H9 (cell line): ENCODE results near the gene ME3. TPM values are rescaled to one million over a fixed set of nuclear protein-coding genes. Genes with fewer than 3 reads are reported as not detected.

Experiments used
- DNase-seq: peaks from one replicate; pipeline ENCODE4 v3.0.0-alpha.2; 2017
- H2AFZ ChIP-seq: one replicate; pipeline ENCODE4 v1.6.1; 2013; ENCODE audit warnings: mild to moderate bottlenecking, low read length, control low read depth, moderate library complexity
- H2AK5ac ChIP-seq: 2 replicates; pipeline ENCODE4 v1.6.1; 2013; ENCODE audit warnings: low read length, control low read depth, mixed read lengths; ENCODE audit not compliant: insufficient read length
- H2BK120ac ChIP-seq: one replicate; pipeline ENCODE4 v1.6.1; 2013; ENCODE audit warnings: low read depth, mild to moderate bottlenecking, low read length, control low read depth, inconsistent platforms; ENCODE audit not compliant: poor library complexity, severe bottlenecking
- H2BK12ac ChIP-seq: 2 replicates; pipeline ENCODE4 v1.6.1; 2013; ENCODE audit warnings: low read length, control low read depth, mixed read lengths, low read depth; ENCODE audit not compliant: insufficient read length
- H2BK15ac ChIP-seq: 2 replicates; pipeline ENCODE4 v1.6.1; 2013; ENCODE audit warnings: low read depth, low read length, control low read depth
- H2BK20ac ChIP-seq: one replicate; pipeline ENCODE4 v1.6.1; 2013; ENCODE audit warnings: low read depth, mild to moderate bottlenecking, low read length, control low read depth, inconsistent platforms; ENCODE audit not compliant: poor library complexity, severe bottlenecking
- H2BK5ac ChIP-seq: 2 replicates; pipeline ENCODE4 v1.6.1; 2013; ENCODE audit warnings: low read length, control low read depth, mixed read lengths; ENCODE audit not compliant: insufficient read length
- H3K14ac ChIP-seq: 2 replicates; pipeline ENCODE4 v1.6.1; 2013; ENCODE audit warnings: low read length, control low read depth; ENCODE audit not compliant: insufficient read depth
- H3K18ac ChIP-seq: 2 replicates; pipeline ENCODE4 v1.6.1; 2013; ENCODE audit warnings: low read depth, mild to moderate bottlenecking, mixed read lengths, low read length, control low read depth; ENCODE audit not compliant: insufficient read length
- H3K23ac ChIP-seq: 2 replicates; pipeline ENCODE4 v1.6.1; 2013; ENCODE audit warnings: low read length, control low read depth, mixed read lengths, low read depth; ENCODE audit not compliant: insufficient read length
- H3K23me2 ChIP-seq: 2 replicates; pipeline ENCODE4 v1.6.1; 2013; ENCODE audit warnings: low read depth, mild to moderate bottlenecking, mixed read lengths, low read length, control low read depth; ENCODE audit not compliant: insufficient read length, poor library complexity, severe bottlenecking
- H3K27ac ChIP-seq: 2 replicates; pipeline ENCODE4 v1.5.1; 2013; ENCODE audit warnings: low read length, control low read depth, mixed read lengths, low read depth; ENCODE audit not compliant: insufficient read length
- H3K27me3 ChIP-seq: 2 replicates; pipeline ENCODE4 v1.6.1; 2013; ENCODE audit warnings: low read length, control low read depth, inconsistent platforms; ENCODE audit not compliant: insufficient read depth
- H3K4ac ChIP-seq: 2 replicates; pipeline ENCODE4 v1.6.1; 2013; ENCODE audit warnings: low read depth, mild to moderate bottlenecking, control low read depth, inconsistent platforms, low read length, moderate library complexity
- H3K4me1 ChIP-seq: 2 replicates; pipeline ENCODE4 v1.6.1; 2013; ENCODE audit warnings: low read length, control low read depth, inconsistent platforms; ENCODE audit not compliant: insufficient read depth
- H3K4me2 ChIP-seq: 2 replicates; pipeline ENCODE4 v1.6.1; 2013; ENCODE audit warnings: low read length, control low read depth, mixed read lengths; ENCODE audit not compliant: insufficient read length, insufficient read depth
- H3K56ac ChIP-seq: 2 replicates; pipeline ENCODE4 v1.6.1; 2013; ENCODE audit warnings: low read depth, mild to moderate bottlenecking, mixed read lengths, low read length, control low read depth; ENCODE audit not compliant: insufficient read length
- H3K79me1 ChIP-seq: 2 replicates; pipeline ENCODE4 v1.6.1; 2013; ENCODE audit warnings: low read depth, mild to moderate bottlenecking, moderate library complexity, low read length, control low read depth, inconsistent platforms; ENCODE audit not compliant: insufficient read depth, poor library complexity, severe bottlenecking
- H3K79me2 ChIP-seq: 2 replicates; pipeline ENCODE4 v1.6.1; 2013; ENCODE audit warnings: low read length, control low read depth, inconsistent platforms; ENCODE audit not compliant: insufficient read depth
- H3K9ac ChIP-seq: 2 replicates; pipeline ENCODE4 v1.6.1; 2013; ENCODE audit warnings: low read length, control low read depth, mixed read lengths; ENCODE audit not compliant: insufficient read length; ENCODE audit errors: extremely low read depth
- H3K9me3 ChIP-seq: one replicate; pipeline ENCODE4 v1.6.1; 2013; ENCODE audit warnings: low read depth, low read length, inconsistent platforms; ENCODE audit not compliant: control insufficient read depth
- H3T11ph ChIP-seq: one replicate; pipeline ENCODE4 v1.6.1; 2013; ENCODE audit warnings: mild to moderate bottlenecking, low read length, control low read depth, inconsistent platforms
- H4K20me1 ChIP-seq: one replicate; pipeline ENCODE4 v1.6.1; 2013; ENCODE audit not compliant: control insufficient read depth, insufficient read length, insufficient read depth
- H4K5ac ChIP-seq: 2 replicates; pipeline ENCODE4 v1.6.1; 2013; ENCODE audit warnings: low read depth, mild to moderate bottlenecking, mixed read lengths, low read length, control low read depth; ENCODE audit not compliant: insufficient read length
- H4K8ac ChIP-seq: replicated peaks from 2 replicates; pipeline ENCODE4 v1.6.1; 2013; ENCODE audit warnings: low read length, control low read depth, mixed read lengths, low read depth; ENCODE audit not compliant: insufficient read length
- H4K91ac ChIP-seq: 2 replicates; pipeline ENCODE4 v1.6.1; 2013; ENCODE audit warnings: low read depth, mild to moderate bottlenecking, moderate library complexity, mixed read lengths, low read length, control low read depth; ENCODE audit not compliant: insufficient read length
- H3K27ac Mint-ChIP-seq, 3 experiments: 2 replicates in 2 of 3; 3 replicates in 1 of 3; pipeline ENCODE4 v1.8.0; 2020 to 2021; ENCODE audit warnings: mixed read lengths in 3 of 3, mild to moderate bottlenecking in 1 of 3, moderate library complexity in 1 of 3
- H3K27me3 Mint-ChIP-seq: 2 replicates; pipeline ENCODE4 v1.8.0; 2021; ENCODE audit warnings: low read depth, mild to moderate bottlenecking, moderate library complexity, mixed read lengths
- H3K36me3 Mint-ChIP-seq, 3 experiments: 2 replicates in 2 of 3; 3 replicates in 1 of 3; pipeline ENCODE4 v1.8.0; 2020 to 2021; ENCODE audit warnings: low read depth in 3 of 3, mixed read lengths in 3 of 3; ENCODE audit not compliant: insufficient read depth in 1 of 3
- H3K4me1 Mint-ChIP-seq, 2 experiments: 2 replicates each; pipeline ENCODE4 v1.8.0; 2020; ENCODE audit warnings: mixed read lengths in 2 of 2
- H3K4me3 Mint-ChIP-seq, 2 experiments: 2 replicates in 1 of 2; 3 replicates in 1 of 2; pipeline ENCODE4 v1.8.0; 2020 to 2021; ENCODE audit warnings: mild to moderate bottlenecking in 2 of 2, mixed read lengths in 2 of 2, moderate library complexity in 1 of 2
- H3K9me3 Mint-ChIP-seq, 2 experiments: 2 replicates in 1 of 2; 3 replicates in 1 of 2; pipeline ENCODE4 v1.8.0; 2020; ENCODE audit warnings: mild to moderate bottlenecking in 2 of 2, mixed read lengths in 2 of 2, moderate library complexity in 1 of 2
- whole genome bisulfite sequencing: extraction: QIAGEN DNeasy Blood & Tissue Kit; methylation state at CpG from one replicate; pipeline ENCODE4 v1.1.7; 2013; ENCODE audit warnings: missing lambda C conversion rate, low lambda C conversion rate, mixed read lengths; ENCODE audit not compliant: insufficient read length; ENCODE audit errors: extremely low coverage; 5-methylcytosine and 5-hydroxymethylcytosine counted together
- total RNA-seq: library from RNA; stranded (reverse); gene quantifications from 2 replicates; pipeline ENCODE4 v1.2.1, GENCODE V29; 2021
- TF ChIP-seq, protein P1 (sequence below): fragments of 200-600 bp; sonication (generic); conservative IDR thresholded peaks from 3 replicates; pipeline ENCODE4 v1.8.0; 2021; ENCODE audit warnings: antibody characterized with exemption, mild to moderate bottlenecking

Gene ME3
- total RNA-seq, 1 experiment from 2014 or later, result 2.8 TPM

DNA sequence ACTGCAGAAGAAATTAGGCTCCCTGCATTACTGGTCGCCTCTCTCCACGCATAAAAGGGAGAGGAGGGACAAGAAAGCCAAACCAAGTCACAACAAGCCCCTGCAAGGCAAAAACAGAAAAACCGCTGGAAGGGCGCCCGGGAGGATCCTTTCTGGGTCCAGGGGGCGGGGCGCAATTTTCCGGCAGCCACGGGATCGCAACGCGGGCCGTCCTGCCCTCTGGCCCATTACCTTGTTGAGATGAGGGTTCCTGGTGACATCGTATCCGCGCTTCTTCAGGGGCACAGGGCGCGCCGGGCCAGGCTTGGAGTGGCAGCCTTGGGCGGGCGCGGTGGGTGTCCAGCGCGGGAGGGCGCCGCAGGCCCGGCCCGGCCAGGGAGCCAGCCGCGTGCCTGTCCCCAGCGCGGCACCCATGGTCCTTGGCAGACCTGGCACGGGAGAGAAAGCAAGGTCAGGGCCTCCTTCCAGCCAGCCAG lies 847 bp downstream of the ME3 start:
- Histone ChIP-seq H2BK120ac (no peak overlapping the region), H3T11ph (no peak overlapping the region), H3K79me2 (no peaks in the 10 kb centered on the region), H3K27ac (no peak overlapping the region), H2BK15ac (no peak overlapping the region), H3K27me3 (peaks cover 3% of the 10 kb centered on the region; the same call in 1 of the 2 replicates), H4K5ac (no peak overlapping the region), H4K91ac (no peak overlapping the region), H2BK20ac (no peak overlapping the region), H3K4ac (no peak overlapping the region), H3K18ac (no peak overlapping the region), H3K4me1 (no peaks in the 10 kb centered on the region), H2AFZ (no peak overlapping the region), H3K23me2 (peaks cover 11% of the 10 kb centered on the region), H2AK5ac (no peak overlapping the region), H3K9ac (no peak overlapping the region), H2BK5ac (no peak overlapping the region), H4K20me1 (no peaks in the 10 kb centered on the region), H3K9me3 (no peaks in the 10 kb centered on the region), H3K4me2 (peak overlapping the region; percentile 69), H3K23ac (no peak overlapping the region), H2BK12ac (no peak overlapping the region), H4K8ac (no peak overlapping the region), H3K14ac (peak overlapping the region; percentile 68; the same call in 1 of the 2 replicates), H3K79me1 (no peaks in the 10 kb centered on the region), H3K56ac (no peak overlapping the region)
- TF ChIP-seq, protein P1, sequence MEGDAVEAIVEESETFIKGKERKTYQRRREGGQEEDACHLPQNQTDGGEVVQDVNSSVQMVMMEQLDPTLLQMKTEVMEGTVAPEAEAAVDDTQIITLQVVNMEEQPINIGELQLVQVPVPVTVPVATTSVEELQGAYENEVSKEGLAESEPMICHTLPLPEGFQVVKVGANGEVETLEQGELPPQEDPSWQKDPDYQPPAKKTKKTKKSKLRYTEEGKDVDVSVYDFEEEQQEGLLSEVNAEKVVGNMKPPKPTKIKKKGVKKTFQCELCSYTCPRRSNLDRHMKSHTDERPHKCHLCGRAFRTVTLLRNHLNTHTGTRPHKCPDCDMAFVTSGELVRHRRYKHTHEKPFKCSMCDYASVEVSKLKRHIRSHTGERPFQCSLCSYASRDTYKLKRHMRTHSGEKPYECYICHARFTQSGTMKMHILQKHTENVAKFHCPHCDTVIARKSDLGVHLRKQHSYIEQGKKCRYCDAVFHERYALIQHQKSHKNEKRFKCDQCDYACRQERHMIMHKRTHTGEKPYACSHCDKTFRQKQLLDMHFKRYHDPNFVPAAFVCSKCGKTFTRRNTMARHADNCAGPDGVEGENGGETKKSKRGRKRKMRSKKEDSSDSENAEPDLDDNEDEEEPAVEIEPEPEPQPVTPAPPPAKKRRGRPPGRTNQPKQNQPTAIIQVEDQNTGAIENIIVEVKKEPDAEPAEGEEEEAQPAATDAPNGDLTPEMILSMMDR, result 0 out of 3 replicates have a peak, but pooled peaks have one; percentile 10
- peak; percentile 37 for DNase-seq
- H3K36me3 Mint-ChIP-seq, result no peaks in the 10 kb centered on the region; a peak in 1 of 7 replicates
- no peaks in the 10 kb centered on the region for H3K9me3 Mint-ChIP-seq
- peaks cover 49% of the 10 kb centered on the region for H3K27me3 Mint-ChIP-seq
- no peak overlapping the region for H3K27ac Mint-ChIP-seq
- peaks cover 29 to 31% of the 10 kb centered on the region in 2 experiments for H3K4me1 Mint-ChIP-seq
- peak overlapping the region; percentile 69 for H3K4me3 Mint-ChIP-seq
- WGBS, result no CpG with 5 or more reads among the region's 33 CpGs
